ENCODE measurements around the gene EFCAB6.

- TF ChIP-seq CTCF (IDR thresholded peaks at IDR 0.05) (no peak), POLR2A (IDR thresholded peaks at IDR 0.05) (no peak)
These were observed 68.0 kb downstream of the EFCAB6 start for GRCh38 chr22:43743929-43744643.

Measured in Peyer's patch (tissue), 4 donors.